GM23338 (cell line): ENCODE results near the gene MFAP3. TPM values are rescaled to one million over a fixed set of nuclear protein-coding genes. Genes with fewer than 3 reads are reported as not detected.

Source experiments
- ATAC-seq: fragments of 200-7000 bp; cut with Tn5 transposase; 3 replicates; pipeline ENCODE4 v1.9.1; 2020
- DNase-seq: peaks from one replicate; pipeline ENCODE4 v3.0.0-alpha.2; 2015; ENCODE audit warnings: low spot score
- H2AFZ ChIP-seq: fragments of 200-600 bp; sonication (generic); 2 replicates; pipeline ENCODE4 v1.8.0; 2016; ENCODE audit warnings: antibody characterized with exemption, mild to moderate bottlenecking, moderate library complexity
- H3F3A ChIP-seq: fragments of 200-600 bp; sonication (generic); replicated peaks from 2 replicates; pipeline ENCODE4 v1.8.0; 2017; ENCODE audit warnings: antibody characterized with exemption, mixed run types, low read depth
- H3K27ac ChIP-seq: fragments of 200-600 bp; sonication (generic); 2 replicates; pipeline ENCODE4 v1.6.1; 2016; ENCODE audit warnings: low read depth
- H3K27me3 ChIP-seq: fragments of 200-600 bp; sonication (generic); 2 replicates; pipeline ENCODE4 v1.8.0; 2016; ENCODE audit warnings: mild to moderate bottlenecking, mixed run types, moderate library complexity; ENCODE audit not compliant: insufficient read depth
- H3K36me3 ChIP-seq: fragments of 200-600 bp; sonication (generic); 2 replicates; pipeline ENCODE4 v1.8.0; 2016; ENCODE audit warnings: mild to moderate bottlenecking; ENCODE audit not compliant: insufficient read depth
- H3K4me1 ChIP-seq: fragments of 200-600 bp; sonication (generic); 2 replicates; pipeline ENCODE4 v1.8.0; 2016; ENCODE audit warnings: mild to moderate bottlenecking, moderate library complexity; ENCODE audit not compliant: insufficient read depth
- H3K4me2 ChIP-seq: fragments of 200-600 bp; sonication (generic); 2 replicates; pipeline ENCODE4 v1.7.1; 2017; ENCODE audit warnings: mixed run types
- H3K4me3 ChIP-seq: fragments of 200-600 bp; sonication (generic); 2 replicates; pipeline ENCODE4 v1.6.1; 2016; ENCODE audit warnings: mixed run types
- H3K79me2 ChIP-seq: fragments of 200-600 bp; sonication (generic); replicated peaks from 2 replicates; pipeline ENCODE4 v1.8.0; 2017; ENCODE audit warnings: mild to moderate bottlenecking; ENCODE audit not compliant: insufficient read depth
- H3K9me2 ChIP-seq: fragments of 200-600 bp; sonication (generic); 2 replicates; pipeline ENCODE4 v1.8.0; 2017; ENCODE audit not compliant: insufficient read depth
- H4K20me1 ChIP-seq: fragments of 200-600 bp; sonication (generic); replicated peaks from 2 replicates; pipeline ENCODE4 v1.8.0; 2017; ENCODE audit warnings: mild to moderate bottlenecking; ENCODE audit not compliant: insufficient read depth
- H3K27ac Mint-ChIP-seq: 2 replicates; pipeline ENCODE4 v1.8.0; 2020; ENCODE audit warnings: inconsistent platforms, mild to moderate bottlenecking, moderate library complexity, mixed read lengths
- H3K27me3 Mint-ChIP-seq: 3 replicates; pipeline ENCODE4 v1.8.0; 2022; ENCODE audit warnings: low read depth, mild to moderate bottlenecking, moderate library complexity, mixed read lengths, inconsistent platforms; ENCODE audit not compliant: insufficient read depth, poor library complexity
- H3K36me3 Mint-ChIP-seq: 3 replicates; pipeline ENCODE4 v1.8.0; 2021; ENCODE audit warnings: low read depth, mild to moderate bottlenecking, inconsistent platforms, moderate library complexity, mixed read lengths
- H3K4me1 Mint-ChIP-seq: 3 replicates; pipeline ENCODE4 v1.8.0; 2020; ENCODE audit warnings: mild to moderate bottlenecking, inconsistent platforms, mixed read lengths
- H3K4me3 Mint-ChIP-seq: 3 replicates; pipeline ENCODE4 v1.8.0; 2021; ENCODE audit warnings: moderate library complexity, mild to moderate bottlenecking, inconsistent platforms, mixed read lengths
- H3K9me3 Mint-ChIP-seq: 3 replicates; pipeline ENCODE4 v1.8.0; 2020; ENCODE audit warnings: moderate library complexity, mild to moderate bottlenecking, inconsistent platforms, mixed read lengths
- CREB1 ChIP-seq: fragments of 250-450 bp; sonication (Bioruptor Pico); IDR thresholded peaks from 2 replicates; pipeline ENCODE4 v1.5.0; 2020; ENCODE audit warnings: low read depth, mild to moderate bottlenecking, moderate library complexity
- CTCF ChIP-seq, 2 experiments: fragments of 200-600 bp in 1 of 2; sonication (generic) in 1 of 2; conservative IDR thresholded peaks; 2 replicates each; pipeline versions ENCODE4 v1.5.1 to v1.6.1; 2016 to 2017; ENCODE audit warnings: antibody characterized with exemption in 2 of 2, low read depth in 2 of 2, mild to moderate bottlenecking in 2 of 2, moderate library complexity in 1 of 2
- EZH2 ChIP-seq: fragments of 200-600 bp; sonication (generic); IDR thresholded peaks from one replicate; pipeline ENCODE4 v1.8.0; 2017; ENCODE audit warnings: antibody characterized with exemption, mild to moderate bottlenecking, low read depth; ENCODE audit not compliant: unreplicated experiment
- EZH2phosphoT487 ChIP-seq: fragments of 200-600 bp; sonication (generic); IDR thresholded peaks from one replicate; pipeline ENCODE4 v1.8.1; 2018; ENCODE audit warnings: antibody characterized with exemption; ENCODE audit not compliant: unreplicated experiment
- JUNB ChIP-seq: IDR thresholded peaks from one replicate; pipeline ENCODE4 v1.6.1; 2016; ENCODE audit warnings: antibody characterized with exemption; ENCODE audit not compliant: unreplicated experiment
- NANOG ChIP-seq: IDR thresholded peaks from 2 replicates; pipeline ENCODE4 v1.6.1; 2016; ENCODE audit warnings: antibody characterized with exemption, borderline replicate concordance
- POLR2AphosphoS5 ChIP-seq: IDR thresholded peaks from 2 replicates; pipeline ENCODE4 v1.6.1; 2016; ENCODE audit warnings: antibody characterized with exemption, low read depth
- STAT1 ChIP-seq: IDR thresholded peaks from one replicate; pipeline ENCODE4 v1.6.1; 2016; ENCODE audit warnings: antibody characterized with exemption; ENCODE audit not compliant: unreplicated experiment
- ZNF114 ChIP-seq: fragments of 250-450 bp; sonication (Bioruptor Pico); IDR thresholded peaks from 2 replicates; pipeline ENCODE4 v1.5.0; 2020; ENCODE audit warnings: mild to moderate bottlenecking, moderate library complexity
- ZNF331 ChIP-seq: fragments of 250-450 bp; sonication (Bioruptor Pico); IDR thresholded peaks from 2 replicates; pipeline ENCODE4 v1.5.0; 2020; ENCODE audit warnings: low read depth, mild to moderate bottlenecking, moderate library complexity
- ZNF462 ChIP-seq: fragments of 250-450 bp; sonication (Bioruptor Pico); IDR thresholded peaks from 2 replicates; pipeline ENCODE4 v1.5.0; 2020; ENCODE audit warnings: mild to moderate bottlenecking, moderate library complexity
- polyA plus RNA-seq: library from polyadenylated mRNA; unstranded; fragments of >200 nt; fragmentation: Nextera tagmentation; extraction: Ambion mirVana; gene quantifications from 2 replicates; pipeline ENCODE4 v1.2.1, GENCODE V29; 2016
- total RNA-seq: library from RNA; depleted of rRNA; stranded (reverse); fragments of >200 nt; shearing (Covaris generic); gene quantifications from 2 replicates; pipeline ENCODE4 v1.2.3, GENCODE V29; 2014
- TF ChIP-seq, protein P1 (sequence below): IDR thresholded peaks from 2 replicates; pipeline ENCODE4 v1.6.1; 2016; ENCODE audit warnings: antibody characterized with exemption
- TF ChIP-seq, protein P2 (sequence below): IDR thresholded peaks from one replicate; pipeline ENCODE4 v1.6.1; 2018; ENCODE audit warnings: antibody characterized with exemption; ENCODE audit not compliant: unreplicated experiment

The MFAP3 gene
- total and polyA plus RNA-seq, 2 experiments from 2014 or later: 2.9 to 47.5 TPM

- no peaks in the 10 kb centered on the region for H3K27me3 Mint-ChIP-seq
- Histone ChIP-seq H3F3A (no peaks in the 10 kb centered on the region), H2AFZ (no peak overlapping the region)
Observed at GRCh38 chr5:154015071-154015693, 23.6 kb upstream of the MFAP3 start.

More at GRCh38 chr5:154015071-154015693, 23.6 kb upstream of the MFAP3 start:
- Mint-ChIP-seq H3K27ac (peak overlapping the region; percentile 33; the same call in 1 of the 2 replicates), H3K9me3 (peaks cover 4% of the 10 kb centered on the region; the same call in 1 of the 3 replicates), H3K36me3 (peaks cover 4% of the 10 kb centered on the region; the same call in 2 of the 3 replicates), H3K4me1 (0 out of 3 replicates have a peak, but pooled peaks cover 3% of the 10 kb centered on the region), H3K4me3 (no peak overlapping the region)
- Histone ChIP-seq H3K9me2 (no peaks in the 10 kb centered on the region; the same call in 1 of the 2 replicates), H4K20me1 (no peaks in the 10 kb centered on the region), H3K4me2 (no peak overlapping the region), H3K4me3 (no peak overlapping the region), H3K27ac (no peak overlapping the region), H3K36me3 (no peaks in the 10 kb centered on the region), H3K4me1 (no peaks in the 10 kb centered on the region), H3K79me2 (no peaks in the 10 kb centered on the region), H3K27me3 (no peaks in the 10 kb centered on the region)
- ATAC-seq (no peak), DNase-seq (no peak)
- TF ChIP-seq, protein P1, sequence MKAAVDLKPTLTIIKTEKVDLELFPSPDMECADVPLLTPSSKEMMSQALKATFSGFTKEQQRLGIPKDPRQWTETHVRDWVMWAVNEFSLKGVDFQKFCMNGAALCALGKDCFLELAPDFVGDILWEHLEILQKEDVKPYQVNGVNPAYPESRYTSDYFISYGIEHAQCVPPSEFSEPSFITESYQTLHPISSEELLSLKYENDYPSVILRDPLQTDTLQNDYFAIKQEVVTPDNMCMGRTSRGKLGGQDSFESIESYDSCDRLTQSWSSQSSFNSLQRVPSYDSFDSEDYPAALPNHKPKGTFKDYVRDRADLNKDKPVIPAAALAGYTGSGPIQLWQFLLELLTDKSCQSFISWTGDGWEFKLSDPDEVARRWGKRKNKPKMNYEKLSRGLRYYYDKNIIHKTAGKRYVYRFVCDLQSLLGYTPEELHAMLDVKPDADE: no peak
- TF ChIP-seq, protein P2, sequence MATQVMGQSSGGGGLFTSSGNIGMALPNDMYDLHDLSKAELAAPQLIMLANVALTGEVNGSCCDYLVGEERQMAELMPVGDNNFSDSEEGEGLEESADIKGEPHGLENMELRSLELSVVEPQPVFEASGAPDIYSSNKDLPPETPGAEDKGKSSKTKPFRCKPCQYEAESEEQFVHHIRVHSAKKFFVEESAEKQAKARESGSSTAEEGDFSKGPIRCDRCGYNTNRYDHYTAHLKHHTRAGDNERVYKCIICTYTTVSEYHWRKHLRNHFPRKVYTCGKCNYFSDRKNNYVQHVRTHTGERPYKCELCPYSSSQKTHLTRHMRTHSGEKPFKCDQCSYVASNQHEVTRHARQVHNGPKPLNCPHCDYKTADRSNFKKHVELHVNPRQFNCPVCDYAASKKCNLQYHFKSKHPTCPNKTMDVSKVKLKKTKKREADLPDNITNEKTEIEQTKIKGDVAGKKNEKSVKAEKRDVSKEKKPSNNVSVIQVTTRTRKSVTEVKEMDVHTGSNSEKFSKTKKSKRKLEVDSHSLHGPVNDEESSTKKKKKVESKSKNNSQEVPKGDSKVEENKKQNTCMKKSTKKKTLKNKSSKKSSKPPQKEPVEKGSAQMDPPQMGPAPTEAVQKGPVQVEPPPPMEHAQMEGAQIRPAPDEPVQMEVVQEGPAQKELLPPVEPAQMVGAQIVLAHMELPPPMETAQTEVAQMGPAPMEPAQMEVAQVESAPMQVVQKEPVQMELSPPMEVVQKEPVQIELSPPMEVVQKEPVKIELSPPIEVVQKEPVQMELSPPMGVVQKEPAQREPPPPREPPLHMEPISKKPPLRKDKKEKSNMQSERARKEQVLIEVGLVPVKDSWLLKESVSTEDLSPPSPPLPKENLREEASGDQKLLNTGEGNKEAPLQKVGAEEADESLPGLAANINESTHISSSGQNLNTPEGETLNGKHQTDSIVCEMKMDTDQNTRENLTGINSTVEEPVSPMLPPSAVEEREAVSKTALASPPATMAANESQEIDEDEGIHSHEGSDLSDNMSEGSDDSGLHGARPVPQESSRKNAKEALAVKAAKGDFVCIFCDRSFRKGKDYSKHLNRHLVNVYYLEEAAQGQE: no peak
- TF ChIP-seq EZH2 (no peak), CREB1 (CRISPR knock-in tag) (no peak), ZNF114 (no peak), NANOG (no peak), EZH2phosphoT487 (no peak), JUNB (no peak), ZNF462 (CRISPR knock-in tag) (no peak), STAT1 (no peak), CTCF (conservative IDR thresholded peaks at IDR 0.05; ENCODE audit: low read depth in 2 of 2) (no peak), POLR2AphosphoS5 (no peak), ZNF331 (no peak)
